ENCODE measurements around the gene NSFL1C.

Gene NSFL1C

DNA sequence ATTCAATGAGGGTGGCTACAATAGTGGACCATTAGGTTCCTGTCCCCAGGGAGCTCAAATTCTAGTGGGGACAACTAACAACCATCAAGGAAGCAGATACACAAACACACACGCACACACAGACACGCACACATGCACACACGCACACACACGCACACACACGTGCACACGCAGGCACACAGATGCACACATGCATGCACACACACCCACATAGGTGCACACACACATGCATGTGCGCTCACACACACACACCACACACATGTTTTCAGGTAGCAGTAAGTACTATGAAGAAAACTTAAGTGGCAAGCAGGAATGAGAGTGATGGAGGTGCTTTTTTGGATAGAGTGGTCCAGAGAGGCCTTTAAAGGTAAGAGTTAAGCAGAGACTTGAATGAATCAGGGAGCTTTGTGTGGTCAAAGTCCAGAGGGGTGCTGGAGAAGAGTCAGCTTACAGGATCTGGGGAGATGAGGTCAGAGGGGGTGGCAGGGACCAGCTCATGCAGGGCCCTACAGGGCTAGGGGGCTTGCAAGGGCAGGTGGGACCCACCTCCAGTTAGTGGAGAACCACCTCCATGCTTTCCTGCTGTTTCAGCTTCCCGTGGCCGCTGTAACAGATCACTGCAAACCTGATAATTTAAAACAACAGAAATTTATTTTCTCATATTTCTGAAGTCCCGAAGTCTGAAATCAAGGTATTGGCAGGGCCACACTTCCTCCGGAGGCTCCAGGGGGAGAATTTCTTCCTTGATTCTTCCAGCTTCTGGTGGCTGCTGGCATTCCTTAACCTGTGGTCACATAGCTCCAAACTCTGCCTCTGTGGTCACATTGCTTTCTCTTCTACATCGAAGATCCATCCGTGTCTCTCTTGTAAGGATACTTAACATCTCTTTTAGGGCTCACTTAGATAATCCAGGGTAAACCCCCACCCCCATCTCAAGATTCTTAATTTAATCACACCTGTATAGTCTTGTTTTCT, 6.9 kb upstream of the NSFL1C start:
- TF ChIP-seq CTCF (conservative IDR thresholded peaks at IDR 0.05), result no peak

GRCh38 chr20:1472556-1473245, 6.1 kb upstream of the NSFL1C start:
- H3K27ac ChIP-seq, result no peak overlapping the region

More for the DNA sequence above, 6.9 kb upstream of the NSFL1C start:
- no peak overlapping the region for H3K27ac ChIP-seq

GRCh38 chr20:1471242-1471641, 4.6 kb upstream of the NSFL1C start:
- TF ChIP-seq CTCF (conservative IDR thresholded peaks at IDR 0.05), result no peak
- peak overlapping the region; percentile 58 for H3K27ac ChIP-seq

More at GRCh38 chr20:1472556-1473245, 6.1 kb upstream of the NSFL1C start:
- no peak for TF ChIP-seq CTCF (conservative IDR thresholded peaks at IDR 0.05)

DNA sequence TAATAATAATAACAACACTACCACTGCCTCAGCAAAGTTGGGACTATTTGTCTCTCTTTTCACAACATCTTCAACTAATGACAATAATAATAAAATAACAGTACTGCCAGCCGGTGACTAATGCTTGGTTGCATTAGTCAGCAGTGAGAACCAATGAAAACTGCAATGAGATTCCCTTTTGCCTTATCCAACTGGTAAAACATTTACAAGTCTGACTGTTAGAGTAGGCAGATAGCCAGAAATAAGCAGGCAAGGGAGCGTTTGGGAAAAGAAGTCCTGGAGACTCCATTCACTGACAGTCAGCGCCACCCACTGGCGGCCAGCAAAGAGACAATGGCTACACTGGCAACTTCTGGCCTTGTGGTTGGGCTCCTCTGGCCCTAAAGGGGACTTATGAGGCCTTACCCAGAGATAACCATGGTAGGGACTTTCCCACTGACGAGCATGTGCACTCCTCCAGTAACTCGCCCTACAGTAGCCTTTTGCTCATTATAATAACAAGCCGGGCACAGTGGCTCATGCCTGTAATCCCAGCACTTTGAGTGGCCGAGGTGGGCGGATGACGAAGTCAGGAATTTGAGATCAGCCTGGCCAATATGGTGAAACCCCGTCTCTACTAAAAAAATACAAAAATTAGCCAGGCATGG, 3.4 kb upstream of the NSFL1C start:
- H3K27ac ChIP-seq, result peak overlapping the region; percentile 58
- peak; percentile 97 for TF ChIP-seq CTCF (conservative IDR thresholded peaks at IDR 0.05)

- no peak for TF ChIP-seq CTCF (conservative IDR thresholded peaks at IDR 0.05)
- peak overlapping the region; percentile 58 for H3K27ac ChIP-seq
These were observed 2.8 kb upstream of the NSFL1C start for GRCh38 chr20:1469306-1469905.

DNA sequence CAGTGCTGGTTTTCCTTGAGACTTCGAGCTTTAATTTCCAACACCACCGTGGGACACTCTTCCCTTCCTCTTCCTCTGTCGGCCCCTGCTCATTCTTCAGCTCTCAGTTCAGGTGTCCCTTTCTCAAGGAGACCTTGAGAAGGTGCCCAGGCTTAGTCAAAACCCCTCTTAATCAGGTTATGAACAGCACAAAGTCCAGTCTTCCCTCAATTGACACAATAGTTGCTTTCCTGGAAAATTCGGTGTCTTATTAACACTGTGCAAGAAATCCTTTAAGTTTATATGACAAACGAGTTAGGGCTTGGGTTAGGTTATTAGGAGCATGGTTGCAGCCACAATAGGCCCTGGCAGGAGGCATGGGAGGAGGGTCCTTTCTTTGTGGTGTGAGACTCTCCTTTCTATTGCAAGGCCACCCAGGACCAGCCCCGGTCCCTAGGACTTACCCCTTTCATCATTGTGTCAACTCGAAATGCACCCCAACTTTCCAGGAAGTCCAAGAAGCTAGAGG, 1.5 kb upstream of the NSFL1C start:
- H3K27ac ChIP-seq, result no peak overlapping the region
- no peak for TF ChIP-seq CTCF (conservative IDR thresholded peaks at IDR 0.05)

Measured in VCaP (cell line).